ENCODE results near the gene GPR146. TPM values are rescaled to one million over a fixed set of nuclear protein-coding genes. Genes with fewer than 3 reads are reported as not detected.

Gene GPR146
- total RNA-seq, 1 donor from 2014 or later = 1.7 TPM

DNA sequence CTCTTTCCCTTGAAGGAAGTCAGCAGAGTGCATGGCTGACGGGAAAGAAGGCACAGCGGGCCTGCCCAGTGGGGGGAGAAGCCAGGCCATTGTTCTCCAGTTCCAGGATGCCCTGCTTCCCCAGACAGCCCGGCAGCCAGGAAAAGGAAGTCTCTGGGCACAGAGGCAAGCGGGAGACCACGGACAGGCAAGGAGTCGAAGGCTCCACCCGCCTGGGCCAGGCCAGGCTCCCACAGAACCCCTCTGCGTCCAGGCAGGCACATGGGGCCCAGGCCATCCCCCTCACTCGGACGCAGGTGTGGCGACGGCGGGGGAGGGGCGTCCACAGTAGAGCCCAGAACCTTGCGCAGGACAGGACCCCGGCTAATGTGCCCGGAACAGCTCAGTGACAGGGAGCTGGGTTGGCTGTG lies 8.7 kb downstream of the GPR146 start:
- no peak for FAIRE-seq
- H3K9me3 Mint-ChIP-seq (ENCODE audit: unreplicated experiment) = no peaks in the 10 kb centered on the region
- Histone ChIP-seq H3K4me2 (ENCODE audit: low read length) (no peak overlapping the region), H3K36me3 (ENCODE audit: insufficient read depth, low read length) (no peaks in the 10 kb centered on the region), H3K27ac (ENCODE audit: low read depth, low read length) (no peak overlapping the region), H3K4me1 (ENCODE audit: insufficient read depth, low read length) (no peaks in the 10 kb centered on the region), H2AFZ (ENCODE audit: low read depth, low read length) (no peak overlapping the region), H4K20me1 (ENCODE audit: insufficient read depth, low read length) (peaks cover 51% of the 10 kb centered on the region), H3K79me2 (ENCODE audit: insufficient read depth, low read length) (no peaks in the 10 kb centered on the region), H3K27me3 (ENCODE audit: insufficient read depth, low read length) (no peaks in the 10 kb centered on the region), H3K9me3 (ENCODE audit: insufficient read depth, low read depth, low read length) (no peaks in the 10 kb centered on the region), H3K9ac (ENCODE audit: low read length) (no peak overlapping the region), H3K4me3 (ENCODE audit: insufficient read depth, low read depth, low read length) (no peak overlapping the region)
- H3K27ac Mint-ChIP-seq (ENCODE audit: unreplicated experiment) = peak overlapping the region; percentile 18
- DNase-seq (ENCODE audit: low read depth) = no peak
- TF ChIP-seq EZH2 (IDR thresholded peaks at IDR 0.05; ENCODE audit: insufficient read depth, low read length) = no peak
- TF ChIP-seq, protein P1, sequence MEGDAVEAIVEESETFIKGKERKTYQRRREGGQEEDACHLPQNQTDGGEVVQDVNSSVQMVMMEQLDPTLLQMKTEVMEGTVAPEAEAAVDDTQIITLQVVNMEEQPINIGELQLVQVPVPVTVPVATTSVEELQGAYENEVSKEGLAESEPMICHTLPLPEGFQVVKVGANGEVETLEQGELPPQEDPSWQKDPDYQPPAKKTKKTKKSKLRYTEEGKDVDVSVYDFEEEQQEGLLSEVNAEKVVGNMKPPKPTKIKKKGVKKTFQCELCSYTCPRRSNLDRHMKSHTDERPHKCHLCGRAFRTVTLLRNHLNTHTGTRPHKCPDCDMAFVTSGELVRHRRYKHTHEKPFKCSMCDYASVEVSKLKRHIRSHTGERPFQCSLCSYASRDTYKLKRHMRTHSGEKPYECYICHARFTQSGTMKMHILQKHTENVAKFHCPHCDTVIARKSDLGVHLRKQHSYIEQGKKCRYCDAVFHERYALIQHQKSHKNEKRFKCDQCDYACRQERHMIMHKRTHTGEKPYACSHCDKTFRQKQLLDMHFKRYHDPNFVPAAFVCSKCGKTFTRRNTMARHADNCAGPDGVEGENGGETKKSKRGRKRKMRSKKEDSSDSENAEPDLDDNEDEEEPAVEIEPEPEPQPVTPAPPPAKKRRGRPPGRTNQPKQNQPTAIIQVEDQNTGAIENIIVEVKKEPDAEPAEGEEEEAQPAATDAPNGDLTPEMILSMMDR (IDR thresholded peaks at IDR 0.05; ENCODE audit: insufficient read depth, low read depth, low read length) = no peak
- peaks cover 3% of the 10 kb centered on the region for H3K4me1 Mint-ChIP-seq (ENCODE audit: low read depth, unreplicated experiment)
- no peak overlapping the region for H3K4me3 Mint-ChIP-seq (ENCODE audit: unreplicated experiment)
- peaks cover 2% of the 10 kb centered on the region for H3K27me3 Mint-ChIP-seq (ENCODE audit: low read depth, unreplicated experiment)
- H3K36me3 Mint-ChIP-seq (ENCODE audit: low read depth, unreplicated experiment) = peaks cover 3% of the 10 kb centered on the region

DNA sequence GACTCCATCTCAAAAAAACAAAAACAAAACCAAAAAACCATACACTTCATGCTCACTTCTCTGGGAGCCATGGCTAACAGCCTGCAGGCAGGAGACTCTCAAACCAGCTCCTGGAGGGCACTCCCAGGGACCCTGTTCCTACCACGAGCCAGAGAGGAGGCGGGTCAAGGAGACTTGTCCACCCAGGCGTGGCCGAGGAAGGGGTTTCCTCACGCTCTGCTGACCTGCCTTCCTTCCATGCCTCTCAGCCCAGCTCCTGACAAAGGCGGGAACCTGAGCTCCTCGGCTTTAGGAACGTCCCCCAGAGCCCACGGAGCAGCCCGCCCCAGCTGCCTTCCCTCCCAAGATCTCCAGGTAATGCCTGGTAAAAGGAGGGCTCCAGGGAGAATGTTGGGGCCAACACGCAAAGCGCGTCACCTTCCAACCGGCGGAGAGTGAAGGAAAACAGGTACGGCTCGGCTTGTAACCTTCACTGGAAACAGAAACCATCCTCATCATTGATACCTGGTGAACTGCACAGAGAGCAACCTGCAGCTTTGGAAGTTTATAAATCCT lies 9.5 kb downstream of the GPR146 start:
- Histone ChIP-seq H4K20me1 (ENCODE audit: insufficient read depth, low read length) (peaks cover 52% of the 10 kb centered on the region), H2AFZ (ENCODE audit: low read depth, low read length) (no peak overlapping the region), H3K79me2 (ENCODE audit: insufficient read depth, low read length) (no peaks in the 10 kb centered on the region), H3K4me3 (ENCODE audit: insufficient read depth, low read depth, low read length) (no peak overlapping the region), H3K9me3 (ENCODE audit: insufficient read depth, low read depth, low read length) (no peaks in the 10 kb centered on the region), H3K9ac (ENCODE audit: low read length) (no peak overlapping the region), H3K4me2 (ENCODE audit: low read length) (no peak overlapping the region), H3K36me3 (ENCODE audit: insufficient read depth, low read length) (no peaks in the 10 kb centered on the region), H3K27me3 (ENCODE audit: insufficient read depth, low read length) (no peaks in the 10 kb centered on the region), H3K27ac (ENCODE audit: low read depth, low read length) (no peak overlapping the region), H3K4me1 (ENCODE audit: insufficient read depth, low read length) (no peaks in the 10 kb centered on the region)
- DNase-seq (ENCODE audit: low read depth) (no peak), FAIRE-seq (no peak)
- Mint-ChIP-seq H3K4me3 (ENCODE audit: unreplicated experiment) (no peak overlapping the region), H3K4me1 (ENCODE audit: low read depth, unreplicated experiment) (peaks cover 3% of the 10 kb centered on the region), H3K27ac (ENCODE audit: unreplicated experiment) (peak overlapping the region; percentile 41), H3K36me3 (ENCODE audit: low read depth, unreplicated experiment) (peaks cover 6% of the 10 kb centered on the region), H3K9me3 (ENCODE audit: unreplicated experiment) (no peaks in the 10 kb centered on the region), H3K27me3 (ENCODE audit: low read depth, unreplicated experiment) (peaks cover 2% of the 10 kb centered on the region)
- TF ChIP-seq, protein P1 (IDR thresholded peaks at IDR 0.05; ENCODE audit: insufficient read depth, low read depth, low read length) = no peak
- TF ChIP-seq EZH2 (IDR thresholded peaks at IDR 0.05; ENCODE audit: insufficient read depth, low read length) = no peak

DNA sequence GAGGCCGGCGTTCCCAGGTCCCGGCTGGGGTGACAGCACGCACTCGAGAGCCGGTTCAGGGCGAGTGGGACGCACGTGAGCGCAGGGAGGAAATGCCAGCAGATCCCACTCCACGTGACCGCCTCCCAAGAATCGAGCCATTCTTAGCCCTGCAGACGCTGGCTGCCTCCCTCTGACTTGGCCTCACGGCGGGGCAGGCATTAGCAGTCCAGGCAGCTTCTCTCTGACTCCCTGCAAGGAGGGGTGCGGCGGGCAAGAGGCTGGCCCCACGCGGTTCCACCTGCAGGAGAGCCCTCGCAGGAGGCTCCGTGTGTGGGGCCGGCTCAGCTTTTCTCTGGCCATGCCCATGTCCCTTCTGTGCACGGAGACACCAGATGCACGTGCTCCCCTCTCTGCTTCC lies 10.1 kb downstream of the GPR146 start:
- Histone ChIP-seq H3K36me3 (ENCODE audit: insufficient read depth, low read length) (no peaks in the 10 kb centered on the region), H3K79me2 (ENCODE audit: insufficient read depth, low read length) (no peaks in the 10 kb centered on the region), H3K9me3 (ENCODE audit: insufficient read depth, low read depth, low read length) (no peaks in the 10 kb centered on the region), H3K4me3 (ENCODE audit: insufficient read depth, low read depth, low read length) (no peak overlapping the region), H3K9ac (ENCODE audit: low read length) (no peak overlapping the region), H4K20me1 (ENCODE audit: insufficient read depth, low read length) (peaks cover 50% of the 10 kb centered on the region), H3K27ac (ENCODE audit: low read depth, low read length) (no peak overlapping the region), H3K4me1 (ENCODE audit: insufficient read depth, low read length) (no peaks in the 10 kb centered on the region), H2AFZ (ENCODE audit: low read depth, low read length) (no peak overlapping the region), H3K27me3 (ENCODE audit: insufficient read depth, low read length) (no peaks in the 10 kb centered on the region), H3K4me2 (ENCODE audit: low read length) (no peak overlapping the region)
- no peak for TF ChIP-seq EZH2 (IDR thresholded peaks at IDR 0.05; ENCODE audit: insufficient read depth, low read length)
- TF ChIP-seq, protein P1 (IDR thresholded peaks at IDR 0.05; ENCODE audit: insufficient read depth, low read depth, low read length) = no peak
- H3K27me3 Mint-ChIP-seq (ENCODE audit: low read depth, unreplicated experiment) = peaks cover 2% of the 10 kb centered on the region
- H3K36me3 Mint-ChIP-seq (ENCODE audit: low read depth, unreplicated experiment) = peaks cover 3% of the 10 kb centered on the region
- FAIRE-seq = no peak
- no peaks in the 10 kb centered on the region for H3K9me3 Mint-ChIP-seq (ENCODE audit: unreplicated experiment)
- H3K27ac Mint-ChIP-seq (ENCODE audit: unreplicated experiment) = no peak overlapping the region
- H3K4me3 Mint-ChIP-seq (ENCODE audit: unreplicated experiment) = no peak overlapping the region
- peaks cover 3% of the 10 kb centered on the region for H3K4me1 Mint-ChIP-seq (ENCODE audit: low read depth, unreplicated experiment)
- no peak for DNase-seq (ENCODE audit: low read depth)

Measured in astrocyte (in vitro differentiated cells and primary cell).